Loucy (cell line): ENCODE measurements around the gene HCAR1.
"Not testable (repeated sequence)": the region's sequence is repeated elsewhere in the genome, so short reads cannot be mapped to it uniquely, and the experiment has no call there.

Experiments used
- H2AFZ ChIP-seq: fragments of 200-600 bp; sonication (generic); 2 replicates; pipeline ENCODE4 v1.6.0; 2016; ENCODE audit warnings: antibody characterized with exemption, mild to moderate bottlenecking, low read length, moderate library complexity
- H3F3A ChIP-seq: fragments of 200-600 bp; 2 replicates; pipeline ENCODE4 v1.6.0; 2016; ENCODE audit warnings: antibody characterized with exemption, low read depth, mild to moderate bottlenecking
- H3K27me3 ChIP-seq: fragments of 200-600 bp; sonication (generic); 2 replicates; pipeline ENCODE4 v1.6.1; 2014; ENCODE audit warnings: low read length, mild to moderate bottlenecking; ENCODE audit not compliant: insufficient read depth, poor library complexity, severe bottlenecking
- H3K36me3 ChIP-seq: fragments of 200-600 bp; sonication (generic); 2 replicates; pipeline ENCODE4 v1.6.1; 2016; ENCODE audit warnings: low read length; ENCODE audit not compliant: insufficient read depth
- H3K4me1 ChIP-seq: fragments of 200-600 bp; sonication (generic); 2 replicates; pipeline ENCODE4 v1.5.1; 2014; ENCODE audit warnings: low read length, mild to moderate bottlenecking; ENCODE audit not compliant: insufficient read depth, poor library complexity, severe bottlenecking
- H3K4me2 ChIP-seq: fragments of 200-600 bp; sonication (generic); 2 replicates; pipeline ENCODE4 v1.6.0; 2014; ENCODE audit warnings: antibody characterized with exemption, low read length, low read depth, mild to moderate bottlenecking; ENCODE audit not compliant: poor library complexity, severe bottlenecking
- H3K4me3 ChIP-seq: fragments of 200-600 bp; sonication (generic); 2 replicates; pipeline ENCODE4 v1.5.1; 2014; ENCODE audit warnings: low read length, mild to moderate bottlenecking, mixed read lengths; ENCODE audit not compliant: poor library complexity, severe bottlenecking
- H3K79me2 ChIP-seq: fragments of 200-600 bp; sonication (generic); 2 replicates; pipeline ENCODE4 v1.6.1; 2014; ENCODE audit warnings: low read length; ENCODE audit not compliant: insufficient read depth
- H3K9ac ChIP-seq: fragments of 200-600 bp; sonication (generic); 2 replicates; pipeline ENCODE4 v1.6.0; 2014; ENCODE audit warnings: mild to moderate bottlenecking, low read depth, low read length, moderate library complexity; ENCODE audit not compliant: poor library complexity, severe bottlenecking
- H3K9me2 ChIP-seq: fragments of 200-600 bp; sonication (generic); replicated peaks from 2 replicates; pipeline ENCODE4 v1.6.1; 2016; ENCODE audit warnings: low read depth, low read length, mixed read lengths
- H3K9me3 ChIP-seq: fragments of 200-600 bp; sonication (generic); 2 replicates; pipeline ENCODE4 v1.6.1; 2014; ENCODE audit warnings: mild to moderate bottlenecking, antibody characterized with exemption, low read length, low read depth; ENCODE audit not compliant: insufficient read depth
- H4K20me1 ChIP-seq: fragments of 200-600 bp; sonication (generic); 2 replicates; pipeline ENCODE4 v1.6.0; 2014; ENCODE audit warnings: antibody characterized with exemption, low read length, mild to moderate bottlenecking; ENCODE audit not compliant: insufficient read depth, poor library complexity, severe bottlenecking
- EZH2phosphoT487 ChIP-seq: fragments of 200-600 bp; IDR thresholded peaks from 2 replicates; pipeline ENCODE4 v1.6.1; 2018; ENCODE audit warnings: antibody characterized with exemption, mild to moderate bottlenecking, moderate library complexity, borderline replicate concordance
- TF ChIP-seq, protein P1 (sequence below): fragments of 200-600 bp; sonication (generic); conservative IDR thresholded peaks from 2 replicates; pipeline ENCODE4 v1.5.1; 2014; ENCODE audit warnings: mild to moderate bottlenecking, antibody characterized with exemption, low read length

HCAR1 gene

DNA sequence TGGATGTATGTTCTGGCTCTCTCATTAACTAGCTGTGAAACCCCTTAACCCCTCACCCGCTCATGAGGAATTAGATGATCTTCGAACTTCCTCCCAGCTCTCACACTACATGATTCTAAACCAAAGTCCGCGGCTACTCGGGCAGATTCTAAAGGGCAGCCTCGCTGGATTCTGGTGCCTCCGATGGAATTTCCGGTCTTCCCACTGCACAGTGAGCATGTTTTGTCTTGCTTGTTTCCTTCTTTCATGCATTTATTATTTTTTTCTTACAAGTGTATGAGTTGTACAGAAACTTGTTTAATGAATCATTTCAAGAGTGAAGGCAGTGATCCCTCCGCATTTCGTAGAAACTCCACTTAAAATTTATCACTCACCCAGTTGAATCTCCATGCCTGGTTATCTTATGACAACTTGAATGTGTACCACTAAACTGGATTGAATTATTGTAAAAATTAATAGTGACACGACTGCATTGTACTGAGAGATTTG lies 9.5 kb downstream of the HCAR1 start:
- Histone ChIP-seq H3K27me3 (no peaks in the 10 kb centered on the region), H3K4me3 (no peak overlapping the region), H3K9ac (no peak overlapping the region), H3F3A (no peaks in the 10 kb centered on the region), H4K20me1 (no peaks in the 10 kb centered on the region), H3K9me2 (no peaks in the 10 kb centered on the region), H3K36me3 (no peaks in the 10 kb centered on the region), H2AFZ (no peak overlapping the region), H3K4me1 (peaks cover 8% of the 10 kb centered on the region), H3K4me2 (no peak overlapping the region), H3K79me2 (no peaks in the 10 kb centered on the region), H3K9me3 (no peaks in the 10 kb centered on the region)
- TF ChIP-seq, protein P1, sequence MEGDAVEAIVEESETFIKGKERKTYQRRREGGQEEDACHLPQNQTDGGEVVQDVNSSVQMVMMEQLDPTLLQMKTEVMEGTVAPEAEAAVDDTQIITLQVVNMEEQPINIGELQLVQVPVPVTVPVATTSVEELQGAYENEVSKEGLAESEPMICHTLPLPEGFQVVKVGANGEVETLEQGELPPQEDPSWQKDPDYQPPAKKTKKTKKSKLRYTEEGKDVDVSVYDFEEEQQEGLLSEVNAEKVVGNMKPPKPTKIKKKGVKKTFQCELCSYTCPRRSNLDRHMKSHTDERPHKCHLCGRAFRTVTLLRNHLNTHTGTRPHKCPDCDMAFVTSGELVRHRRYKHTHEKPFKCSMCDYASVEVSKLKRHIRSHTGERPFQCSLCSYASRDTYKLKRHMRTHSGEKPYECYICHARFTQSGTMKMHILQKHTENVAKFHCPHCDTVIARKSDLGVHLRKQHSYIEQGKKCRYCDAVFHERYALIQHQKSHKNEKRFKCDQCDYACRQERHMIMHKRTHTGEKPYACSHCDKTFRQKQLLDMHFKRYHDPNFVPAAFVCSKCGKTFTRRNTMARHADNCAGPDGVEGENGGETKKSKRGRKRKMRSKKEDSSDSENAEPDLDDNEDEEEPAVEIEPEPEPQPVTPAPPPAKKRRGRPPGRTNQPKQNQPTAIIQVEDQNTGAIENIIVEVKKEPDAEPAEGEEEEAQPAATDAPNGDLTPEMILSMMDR = no peak
- TF ChIP-seq EZH2phosphoT487 = no peak

GRCh38 chr12:122716658-122717057 lies 14.0 kb downstream of the HCAR1 start, which contains the start of gene HCAR3:
HCAR3 (minus strand) TSS chr12:122716811; CDS start chr12:122716737, 74 bp downstream.
- H3K4me2 ChIP-seq, H3K9me2 ChIP-seq, H3K79me2 ChIP-seq, H3K9ac ChIP-seq, H3K27me3 ChIP-seq, H3F3A ChIP-seq, H3K36me3 ChIP-seq, H4K20me1 ChIP-seq, H3K9me3 ChIP-seq, H2AFZ ChIP-seq, H3K4me1 ChIP-seq, H3K4me3 ChIP-seq: not testable (repeated sequence)

- not testable (repeated sequence) for H3K4me1 ChIP-seq, H2AFZ ChIP-seq, H3F3A ChIP-seq, H4K20me1 ChIP-seq, H3K4me2 ChIP-seq, H3K79me2 ChIP-seq, H3K9me2 ChIP-seq, H3K36me3 ChIP-seq, H3K4me3 ChIP-seq, H3K9me3 ChIP-seq, H3K27me3 ChIP-seq, H3K9ac ChIP-seq
Observed at GRCh38 chr12:122715211-122715610, 15.4 kb downstream of the HCAR1 start.

DNA sequence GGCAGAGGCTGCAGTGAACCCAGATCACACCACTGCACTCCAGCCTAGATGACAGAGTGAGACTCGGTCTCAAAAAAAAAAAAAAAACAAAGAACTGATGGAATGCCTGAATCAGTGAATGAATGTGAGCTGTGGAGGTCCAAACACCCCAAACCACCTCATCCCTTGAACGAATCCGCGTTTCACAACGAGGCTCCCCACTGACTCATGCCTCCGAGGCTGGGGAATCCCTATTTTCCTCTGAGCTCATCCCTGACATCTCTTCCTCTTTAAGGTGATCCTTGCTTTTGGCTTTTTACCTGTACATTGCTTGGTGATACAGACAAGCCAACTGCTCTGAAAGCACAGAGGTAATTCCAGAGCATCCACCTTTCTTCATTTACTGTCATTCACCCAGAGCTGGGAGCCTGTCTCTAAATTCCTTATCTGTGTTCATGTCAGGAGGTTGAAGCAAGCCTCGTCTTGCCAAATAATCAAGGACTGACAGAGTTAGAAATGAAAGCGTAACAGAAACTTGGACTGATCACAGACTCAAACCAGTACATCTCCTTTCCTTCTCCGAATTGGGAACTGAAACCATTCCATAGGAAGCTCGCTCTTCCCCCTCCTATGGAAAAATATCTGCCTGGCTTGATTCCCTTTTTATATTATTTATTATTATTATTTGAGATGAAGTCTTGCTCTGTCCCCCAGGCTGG lies 17.0 kb downstream of the HCAR1 start:
- not testable (repeated sequence) for H3F3A ChIP-seq

DNA sequence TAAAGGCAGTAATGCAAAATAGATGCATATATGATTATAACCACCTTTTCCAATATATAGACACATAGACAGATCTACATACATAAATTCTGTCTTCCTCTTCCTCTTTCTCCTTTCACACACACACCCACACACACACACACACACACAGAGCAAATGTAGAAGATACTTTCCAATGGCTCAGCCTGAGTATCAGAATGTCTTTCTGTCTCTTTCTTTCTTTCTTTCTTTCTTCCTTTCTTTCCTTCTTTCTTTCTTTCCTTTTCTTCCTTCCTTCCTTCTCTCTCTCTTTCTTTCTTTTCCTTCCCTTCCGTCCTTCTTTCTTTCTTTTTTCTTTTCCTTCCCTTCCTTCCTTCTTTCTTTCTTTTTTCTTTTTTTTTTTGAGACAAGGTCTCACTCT lies 19.4 kb downstream of the HCAR1 start:
- not testable (repeated sequence) for H3K4me2 ChIP-seq, H4K20me1 ChIP-seq, H3K79me2 ChIP-seq, H3K27me3 ChIP-seq, H3F3A ChIP-seq, H3K4me3 ChIP-seq, H2AFZ ChIP-seq, H3K9ac ChIP-seq, H3K36me3 ChIP-seq, H3K4me1 ChIP-seq, H3K9me3 ChIP-seq, H3K9me2 ChIP-seq

More for the DNA sequence above, 17.0 kb downstream of the HCAR1 start:
- H3K4me2 ChIP-seq, H3K36me3 ChIP-seq, H3K9me2 ChIP-seq, H3K4me1 ChIP-seq, H3K9me3 ChIP-seq, H3K9ac ChIP-seq, H3K79me2 ChIP-seq, H3K4me3 ChIP-seq, H2AFZ ChIP-seq, H4K20me1 ChIP-seq, H3K27me3 ChIP-seq: not testable (repeated sequence)

DNA sequence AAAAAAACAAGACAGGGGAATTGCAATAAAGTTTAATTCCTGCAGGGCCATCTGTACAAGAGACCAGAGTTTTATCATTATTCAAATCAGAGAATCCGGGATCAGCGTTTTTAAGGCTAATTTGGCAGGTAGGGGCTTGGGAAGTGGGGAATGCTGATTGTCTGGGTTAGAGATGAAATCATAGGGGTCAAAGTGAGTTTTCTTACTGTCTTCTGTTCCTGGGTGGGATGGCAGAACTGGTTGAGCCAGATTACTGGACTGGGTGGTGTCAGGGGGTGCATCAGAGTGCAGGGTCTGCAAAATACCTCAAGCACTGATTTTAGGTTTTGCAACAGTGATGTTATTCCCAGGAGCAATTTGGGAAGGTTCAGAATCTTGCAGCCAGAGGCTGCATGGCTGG lies 20.3 kb downstream of the HCAR1 start:
- H3K79me2 ChIP-seq, H3K9me2 ChIP-seq, H3K4me2 ChIP-seq, H3F3A ChIP-seq, H2AFZ ChIP-seq, H3K9me3 ChIP-seq, H3K36me3 ChIP-seq, H4K20me1 ChIP-seq, H3K27me3 ChIP-seq, H3K4me1 ChIP-seq, H3K4me3 ChIP-seq, H3K9ac ChIP-seq: not testable (repeated sequence)

- H3K36me3 ChIP-seq, H3K79me2 ChIP-seq, H3K4me1 ChIP-seq, H4K20me1 ChIP-seq, H2AFZ ChIP-seq, H3F3A ChIP-seq, H3K4me2 ChIP-seq, H3K9me3 ChIP-seq, H3K9ac ChIP-seq, H3K4me3 ChIP-seq, H3K27me3 ChIP-seq, H3K9me2 ChIP-seq: not testable (repeated sequence)
Observed at GRCh38 chr12:122709287-122709686, 21.4 kb downstream of the HCAR1 start.
